ENCODE measurements around the gene TRIM71. TPM values are rescaled to one million over a fixed set of nuclear protein-coding genes. Genes with fewer than 3 reads are reported as not detected.

TRIM71 gene
- total RNA-seq, 1 experiment from 2014 or later: 274 TPM

- ATAC-seq (no peak), DNase-seq (ENCODE audit: low spot score) (no peak)
- Mint-ChIP-seq H3K36me3 (peaks cover 52% of the 10 kb centered on the region), H3K4me1 (peaks cover 53% of the 10 kb centered on the region), H3K9me3 (peaks cover 18% of the 10 kb centered on the region), H3K27ac (no peak overlapping the region), H3K4me3 (no peak overlapping the region), H3K27me3 (ENCODE audit: low read depth) (no peaks in the 10 kb centered on the region)
- POLR2A ChIA-PET: interaction anchor here (0.7 kb wide), 1 partner anchor 143 kb away, joined by 3 read pairs; no protein-coding TSS in a partner anchor
- CTCF ChIA-PET: no interaction called here
- TF ChIP-seq CTCF (IDR thresholded peaks at IDR 0.05) (no peak), SMAD4 (CRISPR knock-in tag; IDR thresholded peaks at IDR 0.05) (no peak), IRF2 (CRISPR knock-in tag; IDR thresholded peaks at IDR 0.05; ENCODE audit: borderline replicate concordance, low read depth) (no peak), ZNF512 (CRISPR knock-in tag; IDR thresholded peaks at IDR 0.05; ENCODE audit: borderline replicate concordance) (no peak), CBFB (CRISPR knock-in tag; IDR thresholded peaks at IDR 0.05; ENCODE audit: low read depth) (no peak), FOXK1 (CRISPR knock-in tag; IDR thresholded peaks at IDR 0.05) (no peak), PREB (CRISPR knock-in tag; IDR thresholded peaks at IDR 0.05; ENCODE audit: borderline replicate concordance) (no peak), MYBL2 (CRISPR knock-in tag; IDR thresholded peaks at IDR 0.05) (no peak), SOX15 (CRISPR knock-in tag; IDR thresholded peaks at IDR 0.05) (no peak), EMX1 (CRISPR knock-in tag; IDR thresholded peaks at IDR 0.05) (no peak), TEAD4 (CRISPR knock-in tag; IDR thresholded peaks at IDR 0.05) (no peak), NR1H2 (CRISPR knock-in tag; IDR thresholded peaks at IDR 0.05) (no peak), ZNF232 (CRISPR knock-in tag; IDR thresholded peaks at IDR 0.05) (no peak), ERG (CRISPR knock-in tag; IDR thresholded peaks at IDR 0.05) (no peak), ZNF138 (CRISPR knock-in tag; conservative IDR thresholded peaks at IDR 0.05) (no peak), E2F1 (CRISPR knock-in tag; IDR thresholded peaks at IDR 0.05) (no peak)
These were observed 81.5 kb downstream of the TRIM71 start for GRCh38 chr3:32899265-32899664.

- peak overlapping the region; percentile 14; the same call in 1 of the 2 replicates for H3K27ac Mint-ChIP-seq
- CTCF ChIA-PET: interaction anchor here (0.6 to 1.1 kb wide), 15 partner anchors 8 to 475 kb away, joined by 3 to 11 read pairs (median 4); no protein-coding TSS in a partner anchor
- TF ChIP-seq MXD4 (CRISPR knock-in tag; IDR thresholded peaks at IDR 0.05; ENCODE audit: borderline replicate concordance): no peak
- TF ChIP-seq FOXK1 (CRISPR knock-in tag; IDR thresholded peaks at IDR 0.05): no peak
- TF ChIP-seq CBFB (CRISPR knock-in tag; IDR thresholded peaks at IDR 0.05; ENCODE audit: low read depth): no peak
- TF ChIP-seq IRF1 (CRISPR knock-in tag; IDR thresholded peaks at IDR 0.05): no peak
- no peak for TF ChIP-seq NR1H2 (CRISPR knock-in tag; IDR thresholded peaks at IDR 0.05)
- peak; percentile 72; the same call in 1 of the 2 replicates for TF ChIP-seq ZNF671 (CRISPR knock-in tag; IDR thresholded peaks at IDR 0.05)
- 0 out of 2 replicates have a peak, but pooled peaks have one; percentile 36 for TF ChIP-seq ZNF425 (CRISPR knock-in tag; conservative IDR thresholded peaks at IDR 0.05)
- no peak for TF ChIP-seq ZNF219 (CRISPR knock-in tag; IDR thresholded peaks at IDR 0.05; ENCODE audit: borderline replicate concordance)
- TF ChIP-seq JAZF1 (CRISPR knock-in tag; IDR thresholded peaks at IDR 0.05): 0 out of 2 replicates have a peak, but pooled peaks have one; percentile 7
- TF ChIP-seq E2F1 (CRISPR knock-in tag; IDR thresholded peaks at IDR 0.05): no peak
These were observed 83.5 kb downstream of the TRIM71 start for GRCh38 chr3:32901005-32901932.

More at GRCh38 chr3:32901005-32901932, 83.5 kb downstream of the TRIM71 start:
- ATAC-seq (no peak), DNase-seq (ENCODE audit: low spot score) (no peak)
- Mint-ChIP-seq H3K4me3 (no peak overlapping the region), H3K9me3 (peaks cover 18% of the 10 kb centered on the region), H3K4me1 (peaks cover 32% of the 10 kb centered on the region), H3K27me3 (ENCODE audit: low read depth) (no peaks in the 10 kb centered on the region), H3K36me3 (peaks cover 32% of the 10 kb centered on the region)
- POLR2A ChIA-PET: interaction anchor here (0.7 to 1.7 kb wide), 4 partner anchors 16 to 599 kb away, joined by 3 to 6 read pairs (median 4); no protein-coding TSS in a partner anchor
